NCI-H1105 (cell line): ENCODE results near the gene SRGAP1.

ENCODE experiments used
- DNase-seq: peaks from one replicate; lab custom pipeline; 2025; lab: John Stamatoyannopoulos, UW

The SRGAP1 gene

DNA sequence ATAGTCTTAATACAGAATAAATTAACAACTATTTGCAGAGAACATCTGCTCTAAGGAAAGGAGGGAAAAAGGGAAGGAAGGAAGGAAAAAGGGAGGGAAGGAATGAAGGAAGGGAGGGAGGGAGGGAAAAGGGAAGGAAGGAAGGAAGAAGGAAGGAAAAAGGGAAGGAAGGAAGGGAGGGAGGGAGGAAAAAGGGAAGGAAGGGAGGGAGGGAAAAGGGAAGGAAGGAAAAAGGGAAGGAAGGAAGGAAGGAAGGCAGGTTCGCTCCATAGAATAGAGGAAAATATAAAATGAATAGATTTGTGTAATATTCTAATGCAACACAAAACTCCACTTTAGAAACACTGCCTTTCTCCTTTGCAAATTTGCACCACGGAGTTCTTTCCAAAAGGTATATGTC, 361.0 kb downstream of the SRGAP1 start:
- DNase-seq: no peak

DNA sequence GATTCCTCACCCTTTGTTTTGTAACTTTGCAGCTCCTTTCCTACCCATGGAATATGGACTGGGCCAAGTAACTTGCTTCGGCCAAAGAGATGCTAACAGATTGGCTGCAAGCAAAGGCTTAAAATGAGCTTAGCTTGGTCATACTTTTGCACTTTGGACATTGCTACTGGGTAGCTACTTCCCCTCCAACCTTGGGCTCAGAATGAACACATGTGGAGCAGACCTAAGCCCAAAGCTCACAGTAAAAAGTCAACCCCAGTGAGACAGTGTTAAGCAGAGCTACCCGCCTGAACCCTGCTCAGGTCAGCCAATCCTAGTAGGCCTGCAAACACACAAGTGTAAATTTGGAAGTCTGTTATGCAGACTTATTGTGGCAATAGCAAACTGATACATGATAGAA, 363.0 kb downstream of the SRGAP1 start:
- DNase-seq: no peak
